Mesenchymal stem cell (in vitro differentiated cells and primary cell): ENCODE data around the gene DOCK11.

ENCODE experiments used
- DNase-seq: peaks from one replicate; pipeline ENCODE4 v3.0.0-alpha.2; 2013
- H2AFZ ChIP-seq: one replicate; pipeline ENCODE4 v1.6.1; 2013; ENCODE audit warnings: low read depth, mild to moderate bottlenecking, control low read depth, inconsistent platforms, low read length, moderate library complexity
- H2AK5ac ChIP-seq: 2 replicates; pipeline ENCODE4 v1.6.1; 2013; ENCODE audit warnings: low read length, moderate library complexity, mild to moderate bottlenecking, inconsistent platforms; ENCODE audit not compliant: severe bottlenecking
- H2BK120ac ChIP-seq: one replicate; pipeline ENCODE4 v1.6.1; 2013; ENCODE audit warnings: low read depth, mild to moderate bottlenecking, inconsistent platforms, low read length, moderate library complexity
- H2BK12ac ChIP-seq, 2 experiments: one replicate each; pipeline ENCODE4 v1.6.1; 2013; ENCODE audit warnings: inconsistent platforms in 2 of 2, low read length in 2 of 2, mild to moderate bottlenecking in 2 of 2, moderate library complexity in 2 of 2, control low read depth in 1 of 2
- H2BK15ac ChIP-seq: one replicate; pipeline ENCODE4 v1.6.1; 2013; ENCODE audit warnings: mild to moderate bottlenecking, low read depth, inconsistent platforms; ENCODE audit not compliant: poor library complexity, severe bottlenecking
- H2BK5ac ChIP-seq: 2 replicates; pipeline ENCODE4 v1.6.1; 2013; ENCODE audit warnings: low read depth, mild to moderate bottlenecking, low read length, control low read depth, inconsistent platforms; ENCODE audit not compliant: poor library complexity, severe bottlenecking
- H3K14ac ChIP-seq, 2 experiments: one replicate each; pipeline ENCODE4 v1.6.1; 2013; ENCODE audit warnings: inconsistent platforms in 2 of 2, low read length in 2 of 2, control low read depth in 1 of 2, mild to moderate bottlenecking in 1 of 2, moderate library complexity in 1 of 2
- H3K18ac ChIP-seq, 2 experiments: one replicate each; pipeline ENCODE4 v1.6.1; 2013; ENCODE audit warnings: inconsistent platforms in 2 of 2, low read length in 2 of 2, control low read depth in 1 of 2, low read depth in 1 of 2, mild to moderate bottlenecking in 1 of 2
- H3K23ac ChIP-seq, 2 experiments: one replicate each; pipeline ENCODE4 v1.6.1; 2013; ENCODE audit warnings: inconsistent platforms in 2 of 2, low read length in 2 of 2, mild to moderate bottlenecking in 2 of 2, moderate library complexity in 2 of 2, control low read depth in 1 of 2
- H3K27ac ChIP-seq: 2 replicates; pipeline ENCODE4 v1.5.1; 2013; ENCODE audit warnings: mild to moderate bottlenecking, moderate library complexity, low read length, control low read depth, inconsistent platforms; ENCODE audit not compliant: poor library complexity, severe bottlenecking
- H3K27me3 ChIP-seq, 2 experiments: 2 replicates each; pipeline versions ENCODE4 v1.6.1 to v1.7.0; 2013; ENCODE audit warnings: low read length in 2 of 2, mild to moderate bottlenecking in 2 of 2, moderate library complexity in 2 of 2, control low read depth in 1 of 2, inconsistent platforms in 1 of 2; ENCODE audit not compliant: control insufficient read depth in 1 of 2, insufficient read depth in 1 of 2
- H3K36me3 ChIP-seq, 2 experiments: 2 replicates each; pipeline versions ENCODE4 v1.6.1 to v1.7.0; 2013; ENCODE audit warnings: low read length in 2 of 2, control low read depth in 1 of 2, inconsistent platforms in 1 of 2, low read depth in 1 of 2, mild to moderate bottlenecking in 1 of 2; ENCODE audit not compliant: insufficient read depth in 2 of 2, control insufficient read depth in 1 of 2
- H3K4ac ChIP-seq, 2 experiments: one replicate each; pipeline ENCODE4 v1.6.1; 2013; ENCODE audit warnings: inconsistent platforms in 2 of 2, low read length in 2 of 2, mild to moderate bottlenecking in 2 of 2, moderate library complexity in 2 of 2, control low read depth in 1 of 2, low read depth in 1 of 2
- H3K4me1 ChIP-seq: 2 replicates; pipeline ENCODE4 v1.6.1; 2013; ENCODE audit warnings: low read depth, low read length, control low read depth; ENCODE audit not compliant: control insufficient read depth, insufficient read depth
- H3K4me2 ChIP-seq: 2 replicates; pipeline ENCODE4 v1.6.1; 2013; ENCODE audit warnings: low read length, mild to moderate bottlenecking, inconsistent platforms; ENCODE audit not compliant: poor library complexity, severe bottlenecking
- H3K4me3 ChIP-seq, 2 experiments: 2 replicates each; pipeline versions ENCODE4 v1.5.1 to v1.7.0; 2013; ENCODE audit warnings: low read length in 2 of 2, mild to moderate bottlenecking in 2 of 2, control low read depth in 1 of 2, low read depth in 1 of 2; ENCODE audit not compliant: insufficient read depth in 1 of 2
- H3K79me1 ChIP-seq: replicated peaks from 2 replicates; pipeline ENCODE4 v1.6.1; 2013; ENCODE audit warnings: mild to moderate bottlenecking, control low read depth, low read length, inconsistent platforms; ENCODE audit not compliant: poor library complexity, severe bottlenecking
- H3K9ac ChIP-seq: 2 replicates; pipeline ENCODE4 v1.7.0; 2013; ENCODE audit warnings: mild to moderate bottlenecking, low read length, moderate library complexity
- H3K9me3 ChIP-seq: 2 replicates; pipeline ENCODE4 v1.7.0; 2013; ENCODE audit warnings: mild to moderate bottlenecking, low read length; ENCODE audit not compliant: control insufficient read depth
- H4K8ac ChIP-seq: one replicate; pipeline ENCODE4 v1.6.1; 2013; ENCODE audit warnings: inconsistent platforms, mild to moderate bottlenecking, low read length, moderate library complexity
- H4K91ac ChIP-seq: one replicate; pipeline ENCODE4 v1.6.1; 2013; ENCODE audit warnings: mild to moderate bottlenecking, low read length, inconsistent platforms
- WGBS: methylation state at CpG from one replicate; pipeline ENCODE4 v1.1.7; 2013; ENCODE audit warnings: mixed read lengths; 5-methylcytosine and 5-hydroxymethylcytosine counted together

DOCK11 gene

GRCh38 chrX:118675966-118676349 is 180.3 kb downstream of the DOCK11 start:
- H4K8ac ChIP-seq: no peak overlapping the region
- no peaks in the 10 kb centered on the region for H3K27me3 ChIP-seq
- H3K18ac ChIP-seq: no peak overlapping the region
- H3K4me1 ChIP-seq: no peaks in the 10 kb centered on the region
- H2BK120ac ChIP-seq: no peak overlapping the region
- no peak overlapping the region for H3K9ac ChIP-seq
- H4K91ac ChIP-seq: no peak overlapping the region
- no peaks in the 10 kb centered on the region for H3K79me1 ChIP-seq
- no peaks in the 10 kb centered on the region for H3K9me3 ChIP-seq
- no peak overlapping the region for H3K4me2 ChIP-seq
- peaks cover 0 to 47% of the 10 kb centered on the region in 2 experiments for H3K36me3 ChIP-seq
- H2BK5ac ChIP-seq: no peak overlapping the region
- no peak for DNase-seq
- no peak overlapping the region for H3K4ac ChIP-seq
- H2AK5ac ChIP-seq: no peak overlapping the region
- no peak overlapping the region for H3K14ac ChIP-seq
- no peak overlapping the region for H3K23ac ChIP-seq
- H2BK15ac ChIP-seq: no peak overlapping the region
- no peak overlapping the region for H3K27ac ChIP-seq
- no peak overlapping the region for H2BK12ac ChIP-seq
- H2AFZ ChIP-seq: no peak overlapping the region
- no peak overlapping the region for H3K4me3 ChIP-seq

GRCh38 chrX:118677318-118677717 is 181.7 kb downstream of the DOCK11 start:
- Histone ChIP-seq H3K27me3 (no peaks in the 10 kb centered on the region), H3K9me3 (no peaks in the 10 kb centered on the region), H2BK15ac (no peak overlapping the region), H3K4me3 (no peak overlapping the region), H2AK5ac (no peak overlapping the region), H2AFZ (no peak overlapping the region), H3K36me3 (peaks cover 0 to 50% of the 10 kb centered on the region in 2 experiments), H2BK5ac (no peak overlapping the region), H3K23ac (no peak overlapping the region), H3K18ac (no peak overlapping the region), H2BK120ac (no peak overlapping the region), H2BK12ac (no peak overlapping the region), H3K4ac (no peak overlapping the region), H3K4me2 (no peak overlapping the region), H3K27ac (no peak overlapping the region), H3K14ac (no peak overlapping the region), H4K91ac (no peak overlapping the region), H3K79me1 (no peaks in the 10 kb centered on the region), H4K8ac (no peak overlapping the region), H3K9ac (no peak overlapping the region), H3K4me1 (no peaks in the 10 kb centered on the region)
- WGBS: no CpG with 5 or more reads among the region's 2 CpGs
- DNase-seq: no peak

- WGBS: no CpG with 5 or more reads among the region's 1 CpG
- H3K9me3 ChIP-seq: no peaks in the 10 kb centered on the region
- H3K79me1 ChIP-seq: no peaks in the 10 kb centered on the region
These were observed 183.7 kb downstream of the DOCK11 start for GRCh38 chrX:118679290-118679689.

GRCh38 chrX:118682258-118683014 is 186.8 kb downstream of the DOCK11 start:
- Histone ChIP-seq H2BK12ac (no peak overlapping the region), H3K4me3 (no peak overlapping the region), H2AK5ac (no peak overlapping the region), H3K23ac (no peak overlapping the region), H3K9me3 (no peaks in the 10 kb centered on the region), H3K4me2 (no peak overlapping the region), H2BK5ac (no peak overlapping the region), H3K36me3 (peaks cover 0 to 40% of the 10 kb centered on the region in 2 experiments), H4K8ac (no peak overlapping the region), H3K4ac (no peak overlapping the region), H3K27ac (no peak overlapping the region), H3K18ac (no peak overlapping the region), H2BK120ac (no peak overlapping the region), H3K4me1 (no peaks in the 10 kb centered on the region), H3K14ac (no peak overlapping the region), H3K9ac (no peak overlapping the region), H3K79me1 (no peaks in the 10 kb centered on the region), H4K91ac (no peak overlapping the region), H3K27me3 (peaks cover 0 to 4% of the 10 kb centered on the region in 2 experiments), H2AFZ (no peak overlapping the region), H2BK15ac (no peak overlapping the region)
- no peak for DNase-seq
- 83% methylated on average over 1 of the region's 2 CpGs for WGBS

More at GRCh38 chrX:118679290-118679689, 183.7 kb downstream of the DOCK11 start:
- Histone ChIP-seq H3K36me3 (peaks cover 0 to 59% of the 10 kb centered on the region in 2 experiments), H3K27ac (no peak overlapping the region), H3K18ac (no peak overlapping the region), H3K4me3 (no peak overlapping the region), H4K91ac (no peak overlapping the region), H3K4me1 (no peaks in the 10 kb centered on the region), H3K9ac (no peak overlapping the region), H3K4ac (no peak overlapping the region), H3K27me3 (peaks cover 0 to 4% of the 10 kb centered on the region in 2 experiments), H2BK120ac (no peak overlapping the region), H2BK12ac (no peak overlapping the region), H2BK5ac (no peak overlapping the region), H4K8ac (no peak overlapping the region), H3K23ac (no peak overlapping the region), H2AK5ac (no peak overlapping the region), H2BK15ac (no peak overlapping the region), H2AFZ (no peak overlapping the region), H3K4me2 (no peak overlapping the region), H3K14ac (no peak overlapping the region)
- DNase-seq: no peak
